Kidney (tissue), 14 donors: ENCODE data around the gene KLLN. TPM values are rescaled to one million over a fixed set of nuclear protein-coding genes. Genes with fewer than 3 reads are reported as not detected.
"Not testable (repeated sequence)": the region's sequence is repeated elsewhere in the genome, so short reads cannot be mapped to it uniquely, and the experiment has no call there.

Experiments used
- DNase-seq, 5 donors: peaks; one replicate each; pipeline ENCODE4 v3.0.0-alpha.2; 2013 to 2020
- FAIRE-seq: peaks from 2 replicates; lab custom pipeline; 2012; peaks lifted over from hg19 to GRCh38; lab: Jason Lieb, UNC
- H3K27ac ChIP-seq, 2 donors: one replicate each; pipeline ENCODE4 v1.7.0; 2013; ENCODE audit warnings: low read depth in 2 of 2, low read length in 2 of 2, inconsistent platforms in 1 of 2
- H3K27me3 ChIP-seq: one replicate; pipeline ENCODE4 v1.7.1; 2013; ENCODE audit warnings: low read length, inconsistent platforms; ENCODE audit not compliant: control insufficient read depth, insufficient read depth
- H3K36me3 ChIP-seq, 3 donors: one replicate each; pipeline versions ENCODE4 v1.7.0 to v1.7.1; 2013; ENCODE audit warnings: low read length in 3 of 3, control low read depth in 1 of 3, inconsistent platforms in 1 of 3; ENCODE audit not compliant: insufficient read depth in 3 of 3, control insufficient read depth in 2 of 3
- H3K4me1 ChIP-seq, 3 donors: one replicate each; pipeline versions ENCODE4 v1.7.0 to v1.7.1; 2013; ENCODE audit warnings: low read length in 3 of 3, inconsistent platforms in 1 of 3, low read depth in 1 of 3; ENCODE audit not compliant: control insufficient read depth in 2 of 3, insufficient read depth in 2 of 3
- H3K4me3 ChIP-seq, 3 donors: one replicate each; pipeline versions ENCODE4 v1.7.0 to v1.8.1; 2013; ENCODE audit warnings: low read length in 3 of 3, control low read depth in 1 of 3, inconsistent platforms in 1 of 3
- H3K9ac ChIP-seq, 3 donors: one replicate each; pipeline versions ENCODE4 v1.7.0 to v1.7.1; 2013; ENCODE audit warnings: low read length in 3 of 3, control low read depth in 1 of 3, inconsistent platforms in 1 of 3
- H3K9me3 ChIP-seq, 3 donors: one replicate each; pipeline versions ENCODE4 v1.7.0 to v1.7.1; 2013; ENCODE audit warnings: low read length in 3 of 3, control low read depth in 1 of 3, inconsistent platforms in 1 of 3; ENCODE audit not compliant: control insufficient read depth in 2 of 3, insufficient read depth in 1 of 3
- CTCF ChIP-seq: IDR thresholded peaks from 3 replicates; pipeline ENCODE4 v1.5.1; 2012; ENCODE audit warnings: mild to moderate bottlenecking, moderate library complexity, borderline replicate concordance; ENCODE audit not compliant: insufficient read depth; ENCODE audit errors: extremely low read depth
- intact Hi-C: fragments of 100-400 bp; cut with DNase I; formaldehyde crosslinking; loops from one replicate; pipeline ENCODE4 v1.11.1; 2022
- polyA plus RNA-seq: library from polyadenylated mRNA; stranded (reverse); fragments of 350-450 nt; fragmentation: Illumina TruSeq; extraction: RNeasy Lipid Tissue Mini Kit (QIAGEN cat#74804); gene quantifications from one replicate; pipeline ENCODE4 v1.2.3, GENCODE V29; 2014; ENCODE audit warnings: low read depth, low replicate concordance; ENCODE audit not compliant: insufficient read depth
- total RNA-seq: library from RNA; stranded (reverse); fragmentation: NEBNext Ultra II Directional; extraction: Animal tissue kit (Norgen Biotek cat#: 25700); gene quantifications from one replicate; pipeline ENCODE4 v1.2.1, GENCODE V29; 2021
- donor health status: control.
- donor health status: control.
- donor health status: control.
- donor health status: control.
- donor health status: control.
- donor health status: DM: yes; HTN: yes; CAD: no.
- donor health status: Normal renal cell carcinoma (clear cell type).

The KLLN gene
- total and polyA plus RNA-seq, 2 donors from 2014 or later = 0.82 to 1.7 TPM

GRCh38 chr10:87852089-87852488, 11.2 kb downstream of the KLLN start:
- no peak overlapping the region for H3K9ac ChIP-seq
- no peaks in the 10 kb centered on the region for H3K27me3 ChIP-seq
- no peak for TF ChIP-seq CTCF
- DNase-seq (no peak), FAIRE-seq (no peak)
- no peak overlapping the region for H3K4me3 ChIP-seq
- no peaks in the 10 kb centered on the region for H3K36me3 ChIP-seq
- H3K9me3 ChIP-seq = no peaks in the 10 kb centered on the region
- intact Hi-C loops = loop anchor here (10.0 kb wide), 1 partner anchor 703 kb away; no protein-coding TSS in a partner anchor
- H3K27ac ChIP-seq = no peak overlapping the region
- H3K4me1 ChIP-seq = peaks cover 0 to 3% (median 0%) of the 10 kb centered on the region in 3 donors

- peak; percentile 29 for FAIRE-seq
- no peaks in the 10 kb centered on the region for H3K27me3 ChIP-seq
- no peak overlapping the region for H3K27ac ChIP-seq
- peaks cover 0 to 3% (median 0%) of the 10 kb centered on the region in 3 donors for H3K4me1 ChIP-seq
- H3K4me3 ChIP-seq = no peak overlapping the region
- H3K9ac ChIP-seq = no peak overlapping the region
- TF ChIP-seq CTCF = peak; percentile 85
- intact Hi-C loops = loop anchor here (10.0 kb wide), 1 partner anchor 704 kb away; no protein-coding TSS in a partner anchor
- no peaks in the 10 kb centered on the region for H3K9me3 ChIP-seq
- H3K36me3 ChIP-seq = no peaks in the 10 kb centered on the region
- peak in 4 of 5 donors; percentile 57 to 88 (median 74) for DNase-seq
Observed at GRCh38 chr10:87850742-87851205, 12.6 kb downstream of the KLLN start.

- no peaks in the 10 kb centered on the region for H3K36me3 ChIP-seq
- FAIRE-seq = no peak
- no peak overlapping the region for H3K27ac ChIP-seq
- intact Hi-C loops = no loop called here
- H3K4me3 ChIP-seq = no peak overlapping the region
- no peak for TF ChIP-seq CTCF
- peaks cover 0 to 3% (median 0%) of the 10 kb centered on the region in 3 donors for H3K4me1 ChIP-seq
- H3K27me3 ChIP-seq = no peaks in the 10 kb centered on the region
- H3K9ac ChIP-seq = no peak overlapping the region
- H3K9me3 ChIP-seq = no peaks in the 10 kb centered on the region
- no peak for DNase-seq
Observed at GRCh38 chr10:87849001-87849400, 14.3 kb downstream of the KLLN start.

- FAIRE-seq = no peak
- no peak overlapping the region for H3K4me3 ChIP-seq
- H3K4me1 ChIP-seq = peaks cover 0 to 3% (median 0%) of the 10 kb centered on the region in 3 donors
- H3K27ac ChIP-seq = no peak overlapping the region
- intact Hi-C loops = no loop called here
- H3K9me3 ChIP-seq = no peaks in the 10 kb centered on the region
- no peak overlapping the region for H3K9ac ChIP-seq
- no peak for TF ChIP-seq CTCF
- no peak for DNase-seq
- no peaks in the 10 kb centered on the region for H3K36me3 ChIP-seq
- H3K27me3 ChIP-seq = no peaks in the 10 kb centered on the region
Observed at GRCh38 chr10:87847550-87847949, 15.8 kb downstream of the KLLN start.

- H3K9me3 ChIP-seq, intact Hi-C loops, H3K4me3 ChIP-seq, DNase-seq, H3K9ac ChIP-seq, H3K27ac ChIP-seq, H3K27me3 ChIP-seq, H3K4me1 ChIP-seq, H3K36me3 ChIP-seq, FAIRE-seq: not testable (repeated sequence)
Observed at GRCh38 chr10:87846711-87847110, 16.6 kb downstream of the KLLN start.
